ENCODE results near the gene INHBC.
"Not testable (repeated sequence)": the region's sequence is repeated elsewhere in the genome, so short reads cannot be mapped to it uniquely, and the experiment has no call there.

Gene INHBC

GRCh38 chr12:57438400-57438799 is 3.8 kb downstream of the INHBC start:
- TF ChIP-seq POLR2A (IDR thresholded peaks at IDR 0.05; ENCODE audit: low read length) (no peak), GATA1 (IDR thresholded peaks at IDR 0.05; ENCODE audit: low read depth, low read length) (no peak)
- DNase-seq, result no peak

- DNase-seq, result no peak
- no peak for TF ChIP-seq POLR2A (IDR thresholded peaks at IDR 0.05; ENCODE audit: low read length)
- TF ChIP-seq GATA1 (IDR thresholded peaks at IDR 0.05; ENCODE audit: low read depth, low read length), result no peak
Measured at GRCh38 chr12:57439762-57440266, 5.2 kb downstream of the INHBC start.

GRCh38 chr12:57441393-57441792 is 6.8 kb downstream of the INHBC start:
- not testable (repeated sequence) for DNase-seq

- no peak for TF ChIP-seq POLR2A (IDR thresholded peaks at IDR 0.05; ENCODE audit: low read length)
- no peak for TF ChIP-seq GATA1 (IDR thresholded peaks at IDR 0.05; ENCODE audit: low read depth, low read length)
Measured at GRCh38 chr12:57441846-57442427, 7.4 kb downstream of the INHBC start.

GRCh38 chr12:57444337-57444736 is 9.8 kb downstream of the INHBC start:
- not testable (repeated sequence) for DNase-seq

More at GRCh38 chr12:57441846-57442427, 7.4 kb downstream of the INHBC start:
- no peak for DNase-seq

- no peak for TF ChIP-seq POLR2A (IDR thresholded peaks at IDR 0.05; ENCODE audit: low read length)
- no peak for TF ChIP-seq GATA1 (IDR thresholded peaks at IDR 0.05; ENCODE audit: low read depth, low read length)
- peak in 1 of 2 experiments; percentile 37 for DNase-seq
Measured at GRCh38 chr12:57444744-57445143, 10.2 kb downstream of the INHBC start.

- TF ChIP-seq GATA1 (IDR thresholded peaks at IDR 0.05; ENCODE audit: low read depth, low read length) (no peak), POLR2A (IDR thresholded peaks at IDR 0.05; ENCODE audit: low read length) (no peak)
- DNase-seq, result no peak
Measured at GRCh38 chr12:57446292-57446960, 11.8 kb downstream of the INHBC start.

- DNase-seq, result no peak
- no peak for TF ChIP-seq POLR2A (IDR thresholded peaks at IDR 0.05; ENCODE audit: low read length)
- no peak for TF ChIP-seq GATA1 (IDR thresholded peaks at IDR 0.05; ENCODE audit: low read depth, low read length)
Measured at GRCh38 chr12:57448669-57449068, 14.1 kb downstream of the INHBC start.

- no peak for DNase-seq
- no peak for TF ChIP-seq POLR2A (IDR thresholded peaks at IDR 0.05; ENCODE audit: low read length)
- no peak for TF ChIP-seq GATA1 (IDR thresholded peaks at IDR 0.05; ENCODE audit: low read depth, low read length)
Measured at GRCh38 chr12:57449375-57449774, 14.8 kb downstream of the INHBC start.

- no peak for DNase-seq
Measured at GRCh38 chr12:57450057-57450456, 15.5 kb downstream of the INHBC start.

GRCh38 chr12:57451233-57451778 is 16.7 kb downstream of the INHBC start:
- DNase-seq, result no peak
- TF ChIP-seq POLR2A (IDR thresholded peaks at IDR 0.05; ENCODE audit: low read length) (no peak), GATA1 (IDR thresholded peaks at IDR 0.05; ENCODE audit: low read depth, low read length) (no peak)

More at GRCh38 chr12:57450057-57450456, 15.5 kb downstream of the INHBC start:
- no peak for TF ChIP-seq GATA1 (IDR thresholded peaks at IDR 0.05; ENCODE audit: low read depth, low read length)
- TF ChIP-seq POLR2A (IDR thresholded peaks at IDR 0.05; ENCODE audit: low read length), result no peak

GRCh38 chr12:57452181-57452936 is 17.8 kb downstream of the INHBC start:
- TF ChIP-seq POLR2A (IDR thresholded peaks at IDR 0.05; ENCODE audit: low read length), result no peak
- no peak for DNase-seq

GRCh38 chr12:57452937-57453509 is 18.4 kb downstream of the INHBC start:
- TF ChIP-seq GATA1 (IDR thresholded peaks at IDR 0.05; ENCODE audit: low read depth, low read length) (no peak), POLR2A (IDR thresholded peaks at IDR 0.05; ENCODE audit: low read length) (no peak)
- DNase-seq, result peak; percentile 56 to 83

GRCh38 chr12:57454213-57454565 is 19.6 kb downstream of the INHBC start:
- TF ChIP-seq POLR2A (IDR thresholded peaks at IDR 0.05; ENCODE audit: low read length), result no peak
- no peak for TF ChIP-seq GATA1 (IDR thresholded peaks at IDR 0.05; ENCODE audit: low read depth, low read length)
- DNase-seq, result no peak

All from erythroblast (primary cell).